ENCODE data around the gene SKA2.
"Not testable (repeated sequence)": the region's sequence is repeated elsewhere in the genome, so short reads cannot be mapped to it uniquely, and the experiment has no call there.

Gene SKA2

GRCh38 chr17:59185997-59186396 is 31.0 kb upstream of the SKA2 start:
- Histone ChIP-seq H3K4me1 (ENCODE audit: insufficient read depth, low read length, poor library complexity, severe bottlenecking) (no peaks in the 10 kb centered on the region), H3K4me3 (ENCODE audit: low read length, poor library complexity, severe bottlenecking) (no peak overlapping the region), H3F3A (ENCODE audit: low read depth) (no peaks in the 10 kb centered on the region), H4K20me1 (ENCODE audit: insufficient read depth, low read length, poor library complexity, severe bottlenecking) (no peaks in the 10 kb centered on the region), H3K27me3 (ENCODE audit: insufficient read depth, low read length, poor library complexity, severe bottlenecking) (no peaks in the 10 kb centered on the region), H3K9me2 (replicated peaks; ENCODE audit: low read depth, low read length) (no peaks in the 10 kb centered on the region), H3K9me3 (ENCODE audit: insufficient read depth, low read depth, low read length) (no peaks in the 10 kb centered on the region), H3K9ac (ENCODE audit: low read depth, low read length, poor library complexity, severe bottlenecking) (no peak overlapping the region), H3K4me2 (ENCODE audit: low read depth, low read length, poor library complexity, severe bottlenecking) (no peak overlapping the region), H3K36me3 (ENCODE audit: insufficient read depth, low read length) (peaks cover 80% of the 10 kb centered on the region; the same call in 1 of the 2 replicates), H2AFZ (ENCODE audit: low read length) (no peak overlapping the region), H3K79me2 (ENCODE audit: insufficient read depth, low read length) (no peaks in the 10 kb centered on the region; the same call in 1 of the 2 replicates)
- TF ChIP-seq EZH2phosphoT487 (IDR thresholded peaks at IDR 0.05; ENCODE audit: borderline replicate concordance) = no peak
- TF ChIP-seq CTCF (conservative IDR thresholded peaks at IDR 0.05; ENCODE audit: low read length) = no peak

GRCh38 chr17:59181481-59181880 is 26.5 kb upstream of the SKA2 start:
- Histone ChIP-seq H3K27me3 (ENCODE audit: insufficient read depth, low read length, poor library complexity, severe bottlenecking) (no peaks in the 10 kb centered on the region), H3K36me3 (ENCODE audit: insufficient read depth, low read length) (peaks cover 59% of the 10 kb centered on the region; the same call in 1 of the 2 replicates), H3K9me2 (replicated peaks; ENCODE audit: low read depth, low read length) (no peaks in the 10 kb centered on the region), H2AFZ (ENCODE audit: low read length) (no peak overlapping the region), H3K4me2 (ENCODE audit: low read depth, low read length, poor library complexity, severe bottlenecking) (no peak overlapping the region), H3K79me2 (ENCODE audit: insufficient read depth, low read length) (peaks cover 17% of the 10 kb centered on the region; the same call in 1 of the 2 replicates), H3K9ac (ENCODE audit: low read depth, low read length, poor library complexity, severe bottlenecking) (no peak overlapping the region), H3K4me3 (ENCODE audit: low read length, poor library complexity, severe bottlenecking) (no peak overlapping the region), H3K4me1 (ENCODE audit: insufficient read depth, low read length, poor library complexity, severe bottlenecking) (no peaks in the 10 kb centered on the region), H4K20me1 (ENCODE audit: insufficient read depth, low read length, poor library complexity, severe bottlenecking) (no peaks in the 10 kb centered on the region), H3K9me3 (ENCODE audit: insufficient read depth, low read depth, low read length) (no peaks in the 10 kb centered on the region), H3F3A (ENCODE audit: low read depth) (no peaks in the 10 kb centered on the region)
- no peak for TF ChIP-seq EZH2phosphoT487 (IDR thresholded peaks at IDR 0.05; ENCODE audit: borderline replicate concordance)
- no peak for TF ChIP-seq CTCF (conservative IDR thresholded peaks at IDR 0.05; ENCODE audit: low read length)

DNA sequence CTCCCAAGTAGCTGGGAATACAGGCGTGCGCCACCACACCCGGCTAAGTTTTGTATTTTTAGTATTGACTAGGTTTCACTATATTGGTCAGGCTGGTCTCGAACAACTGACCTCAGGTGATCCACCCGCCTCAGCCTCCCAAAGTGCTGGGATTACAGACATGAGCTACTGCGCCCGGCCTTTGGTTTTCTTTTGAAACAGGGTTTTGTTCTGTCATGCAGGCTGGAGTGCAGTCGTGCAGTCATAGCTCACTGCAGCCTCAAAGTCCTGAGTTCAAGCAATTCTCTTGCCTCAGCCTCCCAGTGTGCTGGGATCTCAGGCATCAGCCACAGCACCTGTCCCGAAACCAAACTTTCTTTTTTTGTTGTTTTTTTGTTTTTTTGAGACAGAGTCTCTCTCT is 25.6 kb upstream of the SKA2 start:
- Histone ChIP-seq H3K9me2 (replicated peaks; ENCODE audit: low read depth, low read length) (no peaks in the 10 kb centered on the region), H3F3A (ENCODE audit: low read depth) (no peaks in the 10 kb centered on the region), H2AFZ (ENCODE audit: low read length) (no peak overlapping the region), H3K4me2 (ENCODE audit: low read depth, low read length, poor library complexity, severe bottlenecking) (no peak overlapping the region), H3K4me3 (ENCODE audit: low read length, poor library complexity, severe bottlenecking) (no peak overlapping the region), H3K4me1 (ENCODE audit: insufficient read depth, low read length, poor library complexity, severe bottlenecking) (no peaks in the 10 kb centered on the region), H3K36me3 (ENCODE audit: insufficient read depth, low read length) (peaks cover 51% of the 10 kb centered on the region; the same call in 1 of the 2 replicates), H3K27me3 (ENCODE audit: insufficient read depth, low read length, poor library complexity, severe bottlenecking) (no peaks in the 10 kb centered on the region), H4K20me1 (ENCODE audit: insufficient read depth, low read length, poor library complexity, severe bottlenecking) (no peaks in the 10 kb centered on the region), H3K79me2 (ENCODE audit: insufficient read depth, low read length) (peaks cover 24% of the 10 kb centered on the region; the same call in 1 of the 2 replicates), H3K9ac (ENCODE audit: low read depth, low read length, poor library complexity, severe bottlenecking) (no peak overlapping the region), H3K9me3 (ENCODE audit: insufficient read depth, low read depth, low read length) (no peaks in the 10 kb centered on the region)
- TF ChIP-seq EZH2phosphoT487 (IDR thresholded peaks at IDR 0.05; ENCODE audit: borderline replicate concordance) (no peak), CTCF (conservative IDR thresholded peaks at IDR 0.05; ENCODE audit: low read length) (no peak)

DNA sequence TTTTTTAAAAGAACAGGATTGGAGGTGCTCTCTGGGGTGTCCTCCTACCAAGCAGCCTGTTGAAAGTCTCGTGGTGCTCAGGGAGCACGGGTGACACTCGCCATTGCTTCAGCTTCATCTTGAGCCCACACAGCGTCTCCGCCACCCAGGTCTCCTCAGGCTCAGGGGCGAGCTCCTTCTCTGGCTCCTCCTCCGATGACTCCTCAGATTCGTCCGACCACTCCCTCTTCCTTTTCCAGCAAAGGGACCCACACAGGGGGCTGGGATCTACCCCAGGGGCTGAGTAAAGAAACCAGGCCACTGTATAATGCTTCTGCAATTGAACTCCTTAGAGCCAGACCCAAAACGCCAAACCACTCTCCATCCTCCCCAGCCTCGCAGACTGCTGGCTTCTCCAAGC is 24.6 kb upstream of the SKA2 start:
- not testable (repeated sequence) for H3K9ac ChIP-seq (ENCODE audit: low read depth, low read length, poor library complexity, severe bottlenecking); H3K9me3 ChIP-seq (ENCODE audit: insufficient read depth, low read depth, low read length); H3K27me3 ChIP-seq (ENCODE audit: insufficient read depth, low read length, poor library complexity, severe bottlenecking); H3F3A ChIP-seq (ENCODE audit: low read depth); H4K20me1 ChIP-seq (ENCODE audit: insufficient read depth, low read length, poor library complexity, severe bottlenecking); H3K4me2 ChIP-seq (ENCODE audit: low read depth, low read length, poor library complexity, severe bottlenecking); H3K9me2 ChIP-seq (replicated peaks; ENCODE audit: low read depth, low read length); H2AFZ ChIP-seq (ENCODE audit: low read length); H3K4me1 ChIP-seq (ENCODE audit: insufficient read depth, low read length, poor library complexity, severe bottlenecking); H3K4me3 ChIP-seq (ENCODE audit: low read length, poor library complexity, severe bottlenecking)
- H3K79me2 ChIP-seq (ENCODE audit: insufficient read depth, low read length) = peaks cover 34% of the 10 kb centered on the region
- peaks cover 50% of the 10 kb centered on the region; the same call in 1 of the 2 replicates for H3K36me3 ChIP-seq (ENCODE audit: insufficient read depth, low read length)

All from Loucy (cell line).